ENCODE data around the gene FBXW12. TPM values are rescaled to one million over a fixed set of nuclear protein-coding genes. Genes with fewer than 3 reads are reported as not detected.

Gene FBXW12
- total RNA-seq, 1 experiment from 2014 or later = not detected

- Histone ChIP-seq H3K4me2 (ENCODE audit: low read length) (peak overlapping the region; percentile 58), H2AFZ (ENCODE audit: low read depth, low read length, poor library complexity, severe bottlenecking) (no peak overlapping the region), H3K27ac (ENCODE audit: low read depth, low read length) (peak overlapping the region; percentile 64), H3K9ac (ENCODE audit: low read length) (peak overlapping the region; percentile 23), H3K36me3 (ENCODE audit: control insufficient read depth in 1 of 2, insufficient read depth in 2 of 2, low read length in 2 of 2) (peaks cover 0 to 2% of the 10 kb centered on the region in 2 experiments; a peak in 1 of 4 replicates), H3K4me1 (ENCODE audit: control insufficient read depth in 1 of 2, insufficient read depth in 2 of 2, low read length in 2 of 2) (peaks cover 14 to 39% of the 10 kb centered on the region in 2 experiments), H3K9me3 (ENCODE audit: control insufficient read depth in 1 of 2, insufficient read depth in 1 of 2, low read depth in 1 of 2, low read length in 2 of 2) (no peaks in the 10 kb centered on the region), H3K4me3 (replicated peaks in 1 of 2; ENCODE audit: low read depth in 1 of 2, low read length in 2 of 2) (no peak overlapping the region), H4K20me1 (ENCODE audit: insufficient read depth) (no peaks in the 10 kb centered on the region), H3K27me3 (ENCODE audit: insufficient read depth, low read length) (no peaks in the 10 kb centered on the region), H3K9me2 (ENCODE audit: insufficient read depth) (no peaks in the 10 kb centered on the region), H3K79me2 (ENCODE audit: insufficient read depth, low read length) (no peaks in the 10 kb centered on the region)
- DNase-seq (ENCODE audit: low read depth, low spot score) (peak; percentile 46), ATAC-seq (peak; percentile 65)
- TF ChIP-seq CTCF (IDR thresholded peaks at IDR 0.05 in 2 of 3, conservative IDR thresholded peaks at IDR 0.05 in 1 of 3; ENCODE audit: borderline replicate concordance in 1 of 3, insufficient read depth in 1 of 3, low read depth in 2 of 3, low read length in 2 of 3) (no peak), EZH2phosphoT487 (IDR thresholded peaks at IDR 0.05; ENCODE audit: borderline replicate concordance) (no peak), SIN3A (IDR thresholded peaks at IDR 0.05; ENCODE audit: low read depth) (no peak), JUND (IDR thresholded peaks at IDR 0.05) (peak; percentile 70), CEBPB (IDR thresholded peaks at IDR 0.05; ENCODE audit: low read depth) (no peak), CBX3 (IDR thresholded peaks at IDR 0.05; ENCODE audit: low read depth) (no peak), MAX (IDR thresholded peaks at IDR 0.05) (peak; percentile 95), SP1 (IDR thresholded peaks at IDR 0.05; ENCODE audit: low read depth) (peak; percentile 38; the same call in 1 of the 2 replicates), FOSL1 (IDR thresholded peaks at IDR 0.05; ENCODE audit: low read depth) (peak; percentile 88), POLR2A (IDR thresholded peaks at IDR 0.05; ENCODE audit: borderline replicate concordance, extremely low read depth, insufficient read depth, insufficient read length) (no peak), TCF7L2 (IDR thresholded peaks at IDR 0.05; ENCODE audit: borderline replicate concordance, extremely low read depth, insufficient read depth, insufficient read length) (peak; percentile 43)
- ChIA-PET CTCF (interaction anchor here (1.8 to 8.0 kb wide), 2 partner anchors 33 to 156 kb away, joined by 11 to 386 read pairs; no protein-coding TSS in a partner anchor), RAD21 (ENCODE audit: low non-redundant PET in 1 of 2, low total read pairs in 2 of 2, uncharacterized antibody in 2 of 2, unreplicated experiment in 2 of 2) (interaction anchor here (1.8 to 4.1 kb wide), 3 partner anchors 31 to 34 kb away, joined by 23 to 59 read pairs (median 54); no protein-coding TSS in a partner anchor), POLR2A (no interaction called here)
- intact Hi-C loops (cut with micrococcal nuclease) = no loop called here
- BruUV-seq (replicated peaks) = no TSS peak
These were observed 30.3 kb downstream of the FBXW12 start for GRCh38 chr3:48402281-48402732.

Measured in HCT116 (cell line).